ENCODE data around the gene IMMP2L. TPM values are rescaled to one million over a fixed set of nuclear protein-coding genes. Genes with fewer than 3 reads are reported as not detected.
"Not testable (repeated sequence)": the region's sequence is repeated elsewhere in the genome, so short reads cannot be mapped to it uniquely, and the experiment has no call there.

IMMP2L gene
- total RNA-seq, 2 donors from 2014 or later: 21.7 to 27.5 TPM

GRCh38 chr7:111308691-111309090, 253.6 kb downstream of the IMMP2L start:
- Mint-ChIP-seq H3K4me1 (ENCODE audit: low read depth) (no peaks in the 10 kb centered on the region), H3K36me3 (ENCODE audit: insufficient read depth in 2 of 2) (peaks cover 1 to 2% of the 10 kb centered on the region in 2 donors), H3K4me3 (no peak overlapping the region), H3K27ac (no peak overlapping the region), H3K9me3 (peaks cover 1 to 2% of the 10 kb centered on the region in 2 donors), H3K27me3 (ENCODE audit: low read depth) (no peaks in the 10 kb centered on the region)
- no peak for DNase-seq
- ATAC-seq (replicated peaks in 1 of 2): no peak

GRCh38 chr7:111301891-111302290, 260.4 kb downstream of the IMMP2L start:
- Mint-ChIP-seq H3K27ac (no peak overlapping the region), H3K9me3 (no peaks in the 10 kb centered on the region), H3K4me1 (ENCODE audit: low read depth) (peaks cover 6% of the 10 kb centered on the region), H3K27me3 (ENCODE audit: low read depth) (no peaks in the 10 kb centered on the region), H3K4me3 (no peak overlapping the region), H3K36me3 (ENCODE audit: insufficient read depth in 2 of 2) (no peaks in the 10 kb centered on the region)
- ATAC-seq (replicated peaks in 1 of 2): no peak
- DNase-seq: no peak

DNA sequence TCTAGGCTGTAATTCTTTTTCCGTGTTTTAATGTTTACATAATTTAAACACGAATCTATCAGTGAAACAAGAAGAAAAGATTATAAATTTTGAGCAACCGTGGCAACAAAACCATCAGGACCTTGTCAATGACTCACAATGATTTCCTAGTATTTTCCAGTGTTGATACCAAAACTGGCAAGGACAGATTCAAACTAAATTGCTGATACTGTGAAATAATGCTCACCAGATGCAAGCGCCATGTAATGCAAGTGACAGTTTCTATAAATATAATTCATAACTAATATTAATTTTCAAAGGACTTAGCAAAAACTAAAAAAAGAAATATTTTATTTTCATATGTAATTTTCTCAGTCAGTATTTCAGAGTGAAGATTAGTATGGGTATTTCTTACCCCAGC, 267.8 kb downstream of the IMMP2L start:
- Mint-ChIP-seq H3K4me1 (ENCODE audit: low read depth) (no peaks in the 10 kb centered on the region), H3K4me3 (no peak overlapping the region), H3K36me3 (ENCODE audit: insufficient read depth in 2 of 2) (peaks cover 0 to 3% of the 10 kb centered on the region in 2 donors), H3K27me3 (ENCODE audit: low read depth) (no peaks in the 10 kb centered on the region), H3K27ac (no peak overlapping the region), H3K9me3 (peaks cover 0 to 3% of the 10 kb centered on the region in 2 donors)
- ATAC-seq (replicated peaks in 1 of 2): no peak
- no peak for DNase-seq

DNA sequence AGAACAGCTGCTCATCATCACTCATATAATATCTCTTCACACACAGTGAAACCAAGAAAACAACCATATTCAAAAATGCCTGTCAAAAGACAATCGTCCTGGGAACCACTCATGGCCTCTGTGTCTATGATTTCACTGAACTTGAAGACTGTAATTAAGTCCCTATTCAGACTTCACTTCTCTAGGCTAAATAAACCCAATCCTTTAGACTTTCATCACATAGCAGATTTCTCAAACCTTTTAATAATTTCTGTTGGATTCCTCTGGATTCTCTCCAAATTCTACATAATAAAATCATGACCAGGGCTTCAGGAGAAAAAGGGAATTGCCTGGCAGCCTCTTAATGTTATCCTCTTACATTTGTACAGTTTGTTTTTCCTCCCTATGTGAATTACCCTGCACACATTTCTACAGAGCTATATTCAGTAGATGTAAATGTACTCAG, 270.2 kb downstream of the IMMP2L start:
- Mint-ChIP-seq H3K36me3 (ENCODE audit: insufficient read depth in 2 of 2) (peaks cover 0 to 8% of the 10 kb centered on the region in 2 donors), H3K9me3 (peaks cover 0 to 3% of the 10 kb centered on the region in 2 donors), H3K27ac (no peak overlapping the region), H3K4me1 (ENCODE audit: low read depth) (no peaks in the 10 kb centered on the region), H3K4me3 (no peak overlapping the region), H3K27me3 (ENCODE audit: low read depth) (no peaks in the 10 kb centered on the region)
- DNase-seq: no peak
- ATAC-seq (replicated peaks in 1 of 2): no peak

DNA sequence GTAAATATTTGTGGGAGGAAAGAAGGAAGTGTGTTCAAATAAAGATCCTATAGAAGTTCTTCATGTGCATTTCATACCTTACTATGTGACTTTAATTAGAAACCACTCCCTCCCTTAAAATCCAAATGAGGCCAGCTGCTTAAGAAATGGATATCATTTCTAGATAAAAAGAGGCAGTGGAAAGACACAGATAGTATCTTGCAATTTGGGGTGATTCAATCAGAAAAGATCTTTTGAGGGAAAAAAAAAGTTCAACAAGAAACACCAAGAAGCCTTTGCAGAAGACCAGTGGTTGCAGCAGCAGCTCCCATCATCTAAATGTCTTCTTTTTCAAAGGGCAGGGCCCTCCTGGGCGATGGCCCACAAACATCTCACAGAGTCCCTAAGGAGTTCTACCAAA, 271.3 kb downstream of the IMMP2L start:
- H3K27ac Mint-ChIP-seq: no peak overlapping the region
- ATAC-seq (replicated peaks in 1 of 2): no peak

GRCh38 chr7:111290419-111290818, 271.9 kb downstream of the IMMP2L start:
- Mint-ChIP-seq H3K4me1 (ENCODE audit: low read depth) (no peaks in the 10 kb centered on the region), H3K9me3 (peaks cover 0 to 3% of the 10 kb centered on the region in 2 donors), H3K4me3 (no peak overlapping the region), H3K27ac (peak overlapping the region; percentile 54), H3K27me3 (ENCODE audit: low read depth) (no peaks in the 10 kb centered on the region), H3K36me3 (ENCODE audit: insufficient read depth in 2 of 2) (peaks cover 0 to 10% of the 10 kb centered on the region in 2 donors)
- DNase-seq (no peak), ATAC-seq (replicated peaks in 1 of 2) (no peak)

More for the DNA sequence above, 271.3 kb downstream of the IMMP2L start:
- no peak overlapping the region for H3K4me3 Mint-ChIP-seq
- H3K9me3 Mint-ChIP-seq: peaks cover 0 to 3% of the 10 kb centered on the region in 2 donors
- peaks cover 0 to 8% of the 10 kb centered on the region in 2 donors for H3K36me3 Mint-ChIP-seq (ENCODE audit: insufficient read depth in 2 of 2)
- no peaks in the 10 kb centered on the region for H3K4me1 Mint-ChIP-seq (ENCODE audit: low read depth)
- DNase-seq: no peak
- no peaks in the 10 kb centered on the region for H3K27me3 Mint-ChIP-seq (ENCODE audit: low read depth)

GRCh38 chr7:111288441-111288840, 273.9 kb downstream of the IMMP2L start:
- H3K27ac Mint-ChIP-seq; DNase-seq; H3K4me1 Mint-ChIP-seq (ENCODE audit: low read depth); H3K9me3 Mint-ChIP-seq; H3K27me3 Mint-ChIP-seq (ENCODE audit: low read depth); ATAC-seq (replicated peaks in 1 of 2); H3K4me3 Mint-ChIP-seq: not testable (repeated sequence)
- H3K36me3 Mint-ChIP-seq (ENCODE audit: insufficient read depth in 2 of 2): peaks cover 0 to 12% of the 10 kb centered on the region in 2 donors

DNA sequence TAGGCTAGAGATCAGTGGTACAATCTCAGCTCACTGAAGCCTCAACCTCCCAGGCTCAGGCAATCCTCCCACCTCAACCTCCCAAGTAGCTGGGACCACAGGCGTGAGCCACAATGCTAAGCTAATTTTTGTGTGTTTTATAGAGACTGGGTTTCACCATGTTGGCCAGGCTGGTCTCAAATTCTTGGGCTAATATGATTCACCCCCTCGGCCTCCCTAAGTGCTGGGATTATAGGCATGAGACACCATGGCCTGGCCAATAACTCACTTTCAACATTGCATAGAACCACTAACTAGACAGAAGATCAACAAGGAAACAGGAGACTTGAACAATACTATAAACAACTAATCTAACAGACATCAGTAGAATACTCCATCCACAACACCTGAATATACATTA, 279.7 kb downstream of the IMMP2L start:
- H3K36me3 Mint-ChIP-seq (ENCODE audit: insufficient read depth in 2 of 2): peaks cover 5 to 10% of the 10 kb centered on the region in 2 donors
- peaks cover 6 to 8% of the 10 kb centered on the region in 2 donors for H3K9me3 Mint-ChIP-seq
- no peaks in the 10 kb centered on the region for H3K27me3 Mint-ChIP-seq (ENCODE audit: low read depth)
- DNase-seq (no peak), ATAC-seq (replicated peaks in 1 of 2) (no peak)
- H3K4me1 Mint-ChIP-seq (ENCODE audit: low read depth): no peaks in the 10 kb centered on the region
- no peak overlapping the region for H3K27ac Mint-ChIP-seq
- no peak overlapping the region for H3K4me3 Mint-ChIP-seq

GRCh38 chr7:111274857-111275256, 287.4 kb downstream of the IMMP2L start:
- no peak for DNase-seq
- no peaks in the 10 kb centered on the region for H3K27me3 Mint-ChIP-seq (ENCODE audit: low read depth)
- no peak overlapping the region for H3K27ac Mint-ChIP-seq
- H3K4me1 Mint-ChIP-seq (ENCODE audit: low read depth): no peaks in the 10 kb centered on the region
- peaks cover 3 to 6% of the 10 kb centered on the region in 2 donors for H3K9me3 Mint-ChIP-seq
- H3K36me3 Mint-ChIP-seq (ENCODE audit: insufficient read depth in 2 of 2): peaks cover 5 to 9% of the 10 kb centered on the region in 2 donors
- H3K4me3 Mint-ChIP-seq: no peak overlapping the region
- ATAC-seq (replicated peaks in 1 of 2): no peak

DNA sequence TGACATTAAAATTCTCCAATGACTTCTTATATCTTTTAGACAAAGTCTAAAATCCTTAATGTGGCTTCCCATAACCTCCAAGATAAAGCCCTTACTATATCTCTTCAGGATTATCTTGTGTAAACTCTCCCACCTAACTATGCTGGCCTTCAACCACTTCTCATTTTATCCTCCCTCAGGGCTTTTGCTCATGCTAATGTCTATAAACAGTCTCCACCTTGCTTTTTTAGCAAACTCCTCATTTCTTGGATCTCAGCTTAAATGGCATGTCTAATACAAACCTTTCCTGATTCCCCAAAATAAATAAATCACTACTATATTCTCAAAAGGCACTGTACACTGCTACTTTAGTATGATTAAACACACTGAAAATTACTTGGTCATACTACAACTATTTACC, 290.2 kb downstream of the IMMP2L start:
- ATAC-seq (replicated peaks in 1 of 2): no peak

DNA sequence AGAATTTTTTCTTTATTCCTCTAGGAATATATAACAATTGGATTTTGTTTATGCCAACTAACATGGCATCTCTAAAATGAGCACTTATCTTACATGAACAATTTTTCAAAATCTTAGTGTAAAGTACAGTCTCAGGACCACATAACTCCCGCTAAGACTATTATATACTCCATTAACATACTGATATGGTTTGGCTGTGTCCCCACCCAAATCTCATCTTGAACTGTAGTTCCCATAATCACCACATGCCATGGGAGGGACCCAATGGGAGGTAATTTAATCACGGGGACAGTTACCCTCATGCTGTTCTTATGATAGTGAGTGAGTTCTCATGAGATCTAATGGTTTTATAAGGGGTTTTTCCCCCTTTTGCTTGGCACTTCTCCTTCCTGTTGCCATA, 291.5 kb downstream of the IMMP2L start:
- H3K27ac Mint-ChIP-seq; H3K4me1 Mint-ChIP-seq (ENCODE audit: low read depth); H3K36me3 Mint-ChIP-seq (ENCODE audit: insufficient read depth in 2 of 2); H3K4me3 Mint-ChIP-seq; ATAC-seq (replicated peaks in 1 of 2); DNase-seq; H3K9me3 Mint-ChIP-seq; H3K27me3 Mint-ChIP-seq (ENCODE audit: low read depth): not testable (repeated sequence)

More for the DNA sequence above, 290.2 kb downstream of the IMMP2L start:
- Mint-ChIP-seq H3K27ac (no peak overlapping the region), H3K9me3 (peaks cover 2 to 4% of the 10 kb centered on the region in 2 donors), H3K27me3 (ENCODE audit: low read depth) (no peaks in the 10 kb centered on the region), H3K4me3 (no peak overlapping the region), H3K4me1 (ENCODE audit: low read depth) (no peaks in the 10 kb centered on the region), H3K36me3 (ENCODE audit: insufficient read depth in 2 of 2) (peaks cover 3 to 8% of the 10 kb centered on the region in 2 donors)
- no peak for DNase-seq

- H3K4me3 Mint-ChIP-seq: no peak overlapping the region
- H3K27me3 Mint-ChIP-seq (ENCODE audit: low read depth): no peaks in the 10 kb centered on the region
- no peak for DNase-seq
- H3K36me3 Mint-ChIP-seq (ENCODE audit: insufficient read depth in 2 of 2): peaks cover 3 to 8% of the 10 kb centered on the region in 2 donors
- H3K9me3 Mint-ChIP-seq: peaks cover 2 to 4% of the 10 kb centered on the region in 2 donors
- H3K4me1 Mint-ChIP-seq (ENCODE audit: low read depth): no peaks in the 10 kb centered on the region
- H3K27ac Mint-ChIP-seq: no peak overlapping the region
- no peak for ATAC-seq (replicated peaks in 1 of 2)
Observed at GRCh38 chr7:111268941-111269340, 293.4 kb downstream of the IMMP2L start.

- Mint-ChIP-seq H3K4me3 (no peak overlapping the region), H3K4me1 (ENCODE audit: low read depth) (no peaks in the 10 kb centered on the region), H3K27me3 (ENCODE audit: low read depth) (no peaks in the 10 kb centered on the region), H3K9me3 (no peaks in the 10 kb centered on the region), H3K27ac (no peak overlapping the region), H3K36me3 (ENCODE audit: insufficient read depth in 2 of 2) (peaks cover 0 to under 1% of the 10 kb centered on the region in 2 donors)
- ATAC-seq (replicated peaks in 1 of 2) (no peak), DNase-seq (no peak)
Observed at GRCh38 chr7:111266613-111267012, 295.7 kb downstream of the IMMP2L start.

DNA sequence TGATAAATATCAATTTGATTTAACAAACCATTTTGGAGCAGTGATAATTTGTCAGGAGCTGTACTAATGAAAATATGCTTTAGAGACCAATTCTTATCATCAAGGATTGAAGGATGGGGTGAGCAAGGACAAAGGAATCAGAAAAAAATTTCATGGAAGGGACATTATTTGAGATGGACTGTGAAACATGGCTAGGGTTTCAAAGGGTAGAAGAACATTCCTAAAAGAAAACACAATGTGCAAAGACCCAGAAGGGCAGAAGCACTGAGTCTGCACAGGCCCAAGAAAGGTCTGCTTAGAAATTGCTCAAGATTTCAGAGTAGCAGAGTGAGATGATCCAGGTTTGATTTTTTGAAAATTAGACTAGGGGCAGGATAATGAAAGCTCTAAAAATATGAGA, 296.9 kb downstream of the IMMP2L start:
- DNase-seq (no peak), ATAC-seq (replicated peaks in 1 of 2) (no peak)

More for the DNA sequence above, 296.9 kb downstream of the IMMP2L start:
- Mint-ChIP-seq H3K27ac (peak overlapping the region; percentile 4), H3K9me3 (no peaks in the 10 kb centered on the region), H3K36me3 (ENCODE audit: insufficient read depth in 2 of 2) (no peaks in the 10 kb centered on the region), H3K4me3 (no peak overlapping the region), H3K27me3 (ENCODE audit: low read depth) (no peaks in the 10 kb centered on the region), H3K4me1 (ENCODE audit: low read depth) (no peaks in the 10 kb centered on the region)

All from activated T-cell treated with anti-CD3 and anti-CD28 coated beads, Interleukin-2, amount 50 U/mL, for 72 hours (primary cell).